DMS 273 (cell line): ENCODE data around the gene FAHD1.

Source experiments
- DNase-seq: peaks from one replicate; lab custom pipeline; 2025; ENCODE audit not compliant: unreplicated experiment; lab: John Stamatoyannopoulos, UW

Gene FAHD1

GRCh38 chr16:1878256-1878655 lies 51.2 kb downstream of the FAHD1 start:
- no peak for DNase-seq
